Brain microvascular endothelial cell (primary cell): ENCODE data around the gene CAST.
"Not testable (repeated sequence)": the region's sequence is repeated elsewhere in the genome, so short reads cannot be mapped to it uniquely, and the experiment has no call there.

Experiments used
- DNase-seq: peaks from one replicate; pipeline ENCODE4 v3.0.0-alpha.2; 2020
- H3K27ac ChIP-seq: fragments of 250-450 bp; sonication (Bioruptor Pico); 2 replicates; pipeline ENCODE4 v1.5.1; 2020; ENCODE audit warnings: mild to moderate bottlenecking, moderate library complexity
- H3K27me3 ChIP-seq: fragments of 250-450 bp; sonication (Bioruptor Pico); replicated peaks from 2 replicates; pipeline ENCODE4 v1.5.1; 2020; ENCODE audit warnings: mild to moderate bottlenecking
- H3K36me3 ChIP-seq: fragments of 250-450 bp; sonication (Bioruptor Pico); replicated peaks from 2 replicates; pipeline ENCODE4 v1.5.1; 2020; ENCODE audit warnings: mild to moderate bottlenecking
- H3K4me3 ChIP-seq: 2 replicates; pipeline ENCODE4 v1.5.1; 2011; ENCODE audit warnings: low read depth, mild to moderate bottlenecking, control low read depth, low read length, moderate library complexity
- CTCF ChIP-seq: IDR thresholded peaks from 2 replicates; pipeline ENCODE4 v1.5.1; 2011; ENCODE audit warnings: low read depth, mild to moderate bottlenecking, moderate library complexity, low read length, control low read depth, inconsistent platforms; ENCODE audit errors: missing control alignments
- in situ Hi-C: cut with HindIII; loops from 2 replicates; pipeline ENCODE4 v1.10.0; 2017; ENCODE audit warnings: low sequenced_read_pairs, low pct_ligation_motif_present

The CAST gene

DNA sequence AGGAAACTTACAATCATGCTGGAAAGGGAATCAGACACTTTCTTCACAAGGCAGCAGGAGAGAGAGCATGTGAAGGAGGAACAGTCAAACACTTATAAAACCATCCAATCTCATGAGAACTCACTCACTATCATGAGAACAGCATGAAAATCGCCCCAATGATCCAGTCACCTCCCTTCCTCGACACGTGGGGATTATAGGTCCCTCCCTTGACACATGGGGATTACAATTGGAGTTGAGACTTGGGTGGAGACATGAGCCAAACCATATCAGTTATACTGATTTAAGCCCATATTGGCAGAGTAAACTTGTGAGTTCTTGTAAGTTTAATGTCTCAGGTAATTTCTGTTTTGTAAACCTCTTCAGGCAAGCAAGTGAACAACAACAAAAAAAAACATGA lies 74.8 kb downstream of the CAST start:
- in situ Hi-C loops = no loop called here
- Histone ChIP-seq H3K4me3 (no peak overlapping the region), H3K36me3 (peaks cover 31% of the 10 kb centered on the region), H3K27me3 (no peaks in the 10 kb centered on the region), H3K27ac (no peak overlapping the region)
- no peak for DNase-seq
- TF ChIP-seq CTCF = no peak

- in situ Hi-C loops = no loop called here
- H3K27me3 ChIP-seq = no peaks in the 10 kb centered on the region
- no peak for DNase-seq
- no peak overlapping the region for H3K4me3 ChIP-seq
- TF ChIP-seq CTCF = no peak
- no peak overlapping the region for H3K27ac ChIP-seq
- peaks cover 67% of the 10 kb centered on the region for H3K36me3 ChIP-seq
These were observed 78.9 kb downstream of the CAST start for GRCh38 chr5:96741106-96741505.

DNA sequence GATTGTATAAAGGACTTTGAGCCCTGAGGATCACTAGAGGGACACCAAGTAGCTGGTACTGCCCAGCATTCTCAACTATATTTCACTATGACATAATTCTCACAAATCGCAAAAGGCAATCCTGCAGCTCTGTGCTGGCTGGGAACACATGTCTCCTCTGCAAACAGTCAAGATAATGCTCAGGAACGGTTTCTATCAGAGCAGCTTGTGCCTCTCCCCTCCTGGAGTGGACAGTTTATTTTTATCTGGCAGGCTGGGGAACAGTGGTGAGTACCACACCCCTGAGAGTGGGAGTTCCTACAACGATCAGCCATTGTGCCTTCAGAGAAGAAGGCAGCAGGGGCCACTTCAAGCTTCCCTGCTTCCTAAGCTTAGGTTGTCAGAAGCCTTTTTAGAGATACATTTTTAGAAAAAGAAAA lies 79.7 kb downstream of the CAST start:
- in situ Hi-C loops = no loop called here
- H3K36me3 ChIP-seq = peaks cover 74% of the 10 kb centered on the region
- DNase-seq = no peak
- H3K27ac ChIP-seq = no peak overlapping the region
- H3K27me3 ChIP-seq = no peaks in the 10 kb centered on the region
- H3K4me3 ChIP-seq = no peak overlapping the region
- TF ChIP-seq CTCF = no peak

GRCh38 chr5:96742538-96742937 lies 80.4 kb downstream of the CAST start:
- no peaks in the 10 kb centered on the region for H3K27me3 ChIP-seq
- H3K27ac ChIP-seq = no peak overlapping the region
- H3K36me3 ChIP-seq = peaks cover 77% of the 10 kb centered on the region
- DNase-seq = no peak
- H3K4me3 ChIP-seq = no peak overlapping the region
- TF ChIP-seq CTCF = no peak
- in situ Hi-C loops = no loop called here

GRCh38 chr5:96743065-96743768 lies 81.0 kb downstream of the CAST start:
- H3K27ac ChIP-seq = peak overlapping the region; percentile 49
- no peak for TF ChIP-seq CTCF
- in situ Hi-C loops = no loop called here
- H3K36me3 ChIP-seq = peaks cover 76% of the 10 kb centered on the region
- peak; percentile 47 for DNase-seq
- H3K27me3 ChIP-seq = no peaks in the 10 kb centered on the region
- H3K4me3 ChIP-seq = no peak overlapping the region

DNA sequence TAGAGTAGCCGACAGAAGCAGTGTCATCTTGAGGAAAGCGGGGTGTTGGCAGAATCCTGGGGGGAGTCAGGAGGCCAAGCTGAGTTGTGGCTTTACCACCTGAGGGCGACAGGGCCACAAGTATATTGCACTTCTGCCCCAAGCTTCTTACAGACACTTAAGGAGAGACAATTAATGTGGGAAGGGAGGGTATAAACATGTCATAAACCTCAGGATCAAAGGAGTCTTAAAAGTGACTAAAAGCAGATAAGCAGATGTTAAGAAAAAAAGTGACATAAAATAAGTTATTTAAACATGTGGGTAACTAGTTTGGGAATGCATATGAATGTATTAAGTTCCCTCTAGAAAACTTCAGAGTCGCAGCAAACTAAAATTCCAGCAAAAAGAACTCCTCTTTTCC lies 81.6 kb downstream of the CAST start:
- in situ Hi-C loops = no loop called here
- H3K27ac ChIP-seq = peak overlapping the region; percentile 49

DNA sequence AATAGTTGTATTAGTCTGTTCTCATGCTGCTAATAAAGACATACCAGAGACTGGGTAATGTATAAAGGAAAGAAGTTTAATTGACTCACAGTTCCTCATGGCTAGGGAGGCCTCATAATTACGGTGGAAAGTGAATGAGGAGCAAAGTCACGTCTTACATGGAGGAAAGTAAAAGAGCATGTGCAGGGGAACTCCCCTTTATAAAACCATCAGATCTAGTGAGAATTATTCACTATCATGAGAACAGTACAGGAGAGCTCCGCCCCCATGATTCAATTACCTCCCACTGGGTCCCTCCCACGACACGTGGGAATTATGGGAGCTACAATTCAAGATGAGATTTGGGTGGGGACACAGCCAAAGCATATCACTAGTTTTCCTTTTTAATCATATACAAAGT lies 82.0 kb downstream of the CAST start:
- H3K4me3 ChIP-seq, DNase-seq, H3K27ac ChIP-seq, H3K27me3 ChIP-seq, in situ Hi-C loops: not testable (repeated sequence)
- peaks cover 79% of the 10 kb centered on the region for H3K36me3 ChIP-seq

More for the DNA sequence above, 81.6 kb downstream of the CAST start:
- Histone ChIP-seq H3K4me3 (no peak overlapping the region), H3K27me3 (no peaks in the 10 kb centered on the region), H3K36me3 (peaks cover 75% of the 10 kb centered on the region)
- DNase-seq = no peak
- TF ChIP-seq CTCF = no peak
